ENCODE results near the gene ZER1. TPM values are rescaled to one million over a fixed set of nuclear protein-coding genes. Genes with fewer than 3 reads are reported as not detected.
"Not testable (repeated sequence)": the region's sequence is repeated elsewhere in the genome, so short reads cannot be mapped to it uniquely, and the experiment has no call there.

ZER1 gene
- total RNA-seq, 1 donor from 2014 or later, result 52.2 TPM

- DNase-seq (ENCODE audit: low spot score), result no peak
Measured at GRCh38 chr9:128715436-128715750, 56.3 kb downstream of the ZER1 start.

DNA sequence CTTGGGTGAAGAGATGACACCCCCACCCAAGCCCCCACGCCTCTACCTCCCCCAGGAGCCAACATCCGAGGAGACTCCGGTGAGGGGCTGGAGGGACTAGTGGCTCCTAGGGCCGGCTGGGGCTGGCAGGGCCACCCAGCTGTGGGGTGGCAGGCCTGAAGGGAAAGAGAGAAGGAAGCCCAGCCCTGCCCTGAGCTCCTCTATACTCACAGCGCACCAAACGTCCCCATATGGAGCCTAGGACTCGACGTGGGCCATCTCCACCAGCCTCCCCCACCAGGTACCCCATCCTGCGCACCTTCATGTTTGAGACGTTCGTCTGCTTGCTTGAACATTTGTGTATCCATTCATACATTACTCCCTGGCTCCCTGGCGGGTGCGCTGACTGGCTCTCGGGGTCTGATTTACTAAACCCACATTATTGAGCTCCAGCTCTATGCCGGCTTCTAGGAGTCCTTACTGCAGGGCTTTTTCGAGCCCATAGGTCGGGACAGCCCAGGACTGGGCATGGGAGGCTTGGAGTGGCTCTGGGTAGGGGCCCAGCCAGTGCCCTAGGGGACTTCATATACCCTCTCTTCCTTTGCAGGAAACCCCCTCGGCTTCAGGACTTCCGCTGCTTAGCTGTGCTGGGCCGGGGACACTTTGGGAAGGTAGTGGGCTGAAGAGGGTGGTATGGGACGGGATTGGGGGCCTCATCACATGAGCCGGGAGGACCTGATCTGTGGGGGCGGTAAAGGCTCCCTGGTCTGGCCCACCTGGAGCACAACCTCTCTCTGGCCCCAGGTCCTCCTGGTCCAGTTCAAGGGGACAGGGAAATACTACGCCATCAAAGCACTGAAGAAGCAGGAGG lies 56.9 kb downstream of the ZER1 start:
- no peak for DNase-seq (ENCODE audit: low spot score)

GRCh38 chr9:128713941-128714573 lies 57.7 kb downstream of the ZER1 start:
- no peak for DNase-seq (ENCODE audit: low spot score)

DNA sequence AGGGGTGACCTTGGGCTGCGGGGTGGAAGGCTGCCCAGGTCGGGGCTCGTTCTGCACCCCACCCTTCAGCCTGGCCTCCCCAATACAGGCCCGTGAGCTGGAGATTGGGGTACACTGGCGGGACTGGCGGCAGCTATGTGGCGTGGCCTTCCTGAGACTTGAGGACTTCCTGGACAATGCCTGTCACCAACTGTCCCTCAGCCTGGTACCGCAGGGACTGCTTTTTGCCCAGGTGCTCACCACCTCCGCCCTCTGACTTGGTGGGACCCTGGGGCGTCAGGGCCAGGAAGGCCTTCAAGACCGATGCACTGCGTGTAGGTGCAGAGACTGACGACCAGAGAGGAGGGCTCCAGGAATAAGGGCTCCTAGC lies 58.3 kb downstream of the ZER1 start:
- no peak for DNase-seq (ENCODE audit: low spot score)

- no peak for DNase-seq (ENCODE audit: low spot score)
Measured at GRCh38 chr9:128712451-128713410, 59.0 kb downstream of the ZER1 start.

- no peak for DNase-seq (ENCODE audit: low spot score)
Measured at GRCh38 chr9:128707446-128707845, 64.3 kb downstream of the ZER1 start.

GRCh38 chr9:128706671-128707381 lies 64.9 kb downstream of the ZER1 start:
- DNase-seq (ENCODE audit: low spot score), result no peak

DNA sequence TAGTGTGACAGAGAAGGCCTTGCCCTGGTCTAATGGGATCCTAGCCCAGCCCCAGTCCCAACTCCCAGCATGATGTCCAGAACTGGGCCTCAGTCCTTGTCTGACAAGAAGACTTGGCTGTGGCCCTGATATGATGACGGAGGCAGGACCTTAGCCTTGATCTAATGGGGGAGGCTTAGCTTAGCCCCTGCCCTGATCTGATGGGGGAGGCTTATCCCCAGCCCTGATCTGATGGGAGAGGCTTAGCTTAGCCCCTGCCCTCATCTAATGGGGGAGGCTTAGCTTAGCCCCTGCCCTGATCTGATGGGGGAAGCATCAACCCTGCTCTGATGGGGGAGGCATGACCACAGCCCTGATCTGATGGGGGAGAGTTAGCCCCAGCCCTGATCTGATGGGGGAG lies 65.7 kb downstream of the ZER1 start:
- DNase-seq (ENCODE audit: low spot score), result no peak

DNA sequence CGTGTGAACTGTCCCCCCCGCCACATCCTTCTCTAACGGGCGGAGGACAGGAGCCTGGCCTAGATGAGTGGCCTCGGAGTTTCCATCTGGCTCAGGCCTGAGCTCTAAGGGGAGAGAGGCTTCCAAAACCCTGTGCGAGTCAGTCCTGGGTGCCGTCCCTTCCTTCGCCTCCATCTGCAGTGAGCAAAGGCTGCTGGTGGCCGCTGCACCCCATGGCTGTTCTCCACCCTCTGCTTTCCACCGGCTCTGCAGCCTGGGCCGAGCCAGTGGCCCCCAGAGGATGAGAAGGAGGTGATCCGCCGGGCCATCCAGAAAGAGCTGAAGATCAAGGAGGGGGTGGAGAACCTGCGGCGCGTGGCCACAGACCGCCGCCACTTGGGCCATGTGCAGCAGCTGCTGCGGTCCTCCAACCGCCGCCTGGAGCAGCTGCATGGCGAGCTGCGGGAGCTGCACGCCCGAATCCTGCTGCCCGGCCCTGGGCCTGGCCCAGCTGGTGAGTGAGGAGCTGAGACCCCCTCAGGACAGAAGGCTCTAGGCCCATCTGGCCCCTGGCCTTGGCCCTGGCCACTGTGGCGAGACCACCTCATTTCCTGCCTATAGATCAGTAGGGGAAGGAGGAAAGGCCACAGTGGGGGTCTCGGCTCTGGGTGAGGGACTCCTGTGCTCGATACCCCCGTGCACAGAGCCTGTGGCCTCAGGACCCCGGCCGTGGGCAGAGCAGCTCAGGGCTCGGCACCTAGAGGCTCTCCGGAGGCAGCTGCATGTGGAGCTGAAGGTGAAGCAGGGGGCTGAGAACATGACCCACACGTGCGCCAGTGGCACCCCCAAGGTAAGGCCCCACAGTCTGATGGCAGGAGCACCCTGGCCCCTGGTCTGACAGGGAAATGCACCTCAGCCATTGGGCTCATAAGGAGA lies 66.4 kb downstream of the ZER1 start:
- no peak for DNase-seq (ENCODE audit: low spot score)

DNA sequence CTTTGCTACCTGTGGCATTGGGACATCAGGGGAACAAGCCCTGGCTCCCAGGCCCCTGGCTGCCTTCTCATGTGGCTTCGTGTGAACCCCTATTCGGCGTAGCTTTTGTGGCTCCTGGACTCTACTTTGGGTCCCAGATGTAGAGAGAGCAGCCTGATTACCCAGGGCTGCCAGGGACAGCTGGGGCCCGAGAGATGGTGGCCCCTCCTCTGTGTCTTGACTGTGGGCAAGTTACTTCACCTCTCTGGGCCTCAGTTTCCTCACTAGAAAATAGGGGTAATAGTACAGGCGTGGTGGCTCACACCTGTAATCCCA lies 67.4 kb downstream of the ZER1 start:
- no peak for DNase-seq (ENCODE audit: low spot score)

- no peak for DNase-seq (ENCODE audit: low spot score)
Measured at GRCh38 chr9:128703616-128704355, 67.9 kb downstream of the ZER1 start.

GRCh38 chr9:128702949-128703615 lies 68.6 kb downstream of the ZER1 start:
- DNase-seq (ENCODE audit: low spot score), result no peak

- DNase-seq (ENCODE audit: low spot score), result peak; percentile 86
Measured at GRCh38 chr9:128702445-128702948, 69.2 kb downstream of the ZER1 start, which contains the start of gene PKN3. PKN3 (plus strand) TSS chr9:128702503; CDS start chr9:128702916, 413 bp downstream.

DNA sequence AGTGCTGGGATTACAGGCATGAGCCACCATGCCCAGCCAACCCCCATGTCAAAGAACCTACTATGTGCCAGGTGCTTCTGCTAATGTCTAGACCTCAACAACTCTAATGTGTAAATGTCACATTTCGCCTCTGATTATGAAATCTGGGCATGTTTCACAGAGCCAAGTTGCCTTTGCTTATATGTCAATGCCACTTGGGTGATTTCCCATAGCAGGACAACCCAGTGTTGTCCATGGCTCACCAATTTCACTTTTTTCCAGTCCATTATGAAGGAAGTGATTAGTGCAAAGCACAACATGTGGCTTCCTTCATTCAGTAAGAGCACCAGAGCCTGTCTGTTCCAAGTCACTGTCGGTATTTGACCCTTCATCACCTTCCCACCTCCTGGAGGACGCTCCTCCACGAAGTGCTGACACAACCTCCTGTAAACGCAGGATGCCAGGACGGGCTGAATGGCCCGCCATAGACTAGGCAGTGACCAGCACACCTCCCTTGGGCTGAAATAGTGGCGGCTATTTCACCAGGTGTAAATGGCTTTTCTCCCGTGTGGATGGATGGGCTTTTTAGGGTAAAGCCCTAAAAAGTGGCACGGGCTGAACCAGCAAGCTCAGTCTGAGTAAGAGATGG lies 70.4 kb downstream of the ZER1 start:
- DNase-seq (ENCODE audit: low spot score), result no peak

DNA sequence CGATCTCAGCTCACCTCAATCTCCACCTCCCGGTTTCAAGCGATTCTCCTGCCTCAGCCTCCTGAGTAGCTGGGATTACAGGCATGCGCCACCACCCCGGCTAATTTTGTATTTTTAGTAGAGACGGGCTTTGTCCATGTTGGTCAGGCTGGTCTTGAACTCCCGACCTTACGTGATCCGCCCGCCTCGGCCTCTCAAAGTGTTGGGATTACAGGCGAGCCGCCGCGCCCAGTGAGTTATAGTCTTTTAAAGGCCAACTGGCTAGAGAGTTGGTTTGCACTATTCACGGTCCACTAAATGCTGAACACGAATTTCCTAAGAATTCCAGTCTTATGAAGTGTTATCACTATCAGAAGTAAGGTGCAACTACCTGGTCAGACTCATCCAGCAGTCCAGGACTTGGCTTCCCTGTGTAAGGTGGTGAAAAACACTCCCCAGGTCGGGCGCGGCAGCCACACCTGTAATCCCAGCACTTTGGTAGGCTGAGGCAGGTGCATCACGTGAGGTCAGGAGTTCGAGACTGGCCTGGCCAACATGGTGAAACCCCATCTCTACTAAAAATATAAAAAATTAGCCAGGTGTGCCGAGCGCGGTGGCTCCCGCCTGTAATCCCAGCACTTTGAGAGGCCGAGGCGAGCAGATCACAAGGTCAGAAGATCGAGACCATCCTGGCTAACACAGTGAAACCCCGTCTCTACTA lies 72.5 kb downstream of the ZER1 start:
- not testable (repeated sequence) for DNase-seq (ENCODE audit: low spot score)

GRCh38 chr9:128696923-128697707 lies 74.6 kb downstream of the ZER1 start:
- DNase-seq (ENCODE audit: low spot score), result no peak

DNA sequence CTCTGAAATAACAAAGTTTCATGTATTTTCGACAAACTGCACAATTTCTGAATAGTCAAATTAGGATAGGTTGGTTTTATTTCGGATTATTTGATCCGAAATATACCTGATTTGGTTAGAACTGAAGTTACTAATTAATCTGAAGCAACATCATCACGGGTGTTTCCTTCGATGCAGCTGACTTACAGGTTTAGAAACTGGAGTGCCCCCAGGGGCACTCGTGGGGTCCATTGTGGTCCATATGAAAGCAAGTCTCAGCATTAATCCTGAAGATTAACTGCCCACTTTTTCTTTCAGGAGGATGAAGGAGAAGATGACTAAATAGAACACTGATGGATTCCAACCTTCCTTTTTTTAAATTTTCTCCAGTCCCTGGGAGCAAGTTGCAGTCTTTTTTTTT lies 77.4 kb downstream of the ZER1 start:
- no peak for DNase-seq (ENCODE audit: low spot score)
